K562 (cell line): Measurements from ENCODE around the gene MAGI3. TPM values are rescaled to one million over a fixed set of nuclear protein-coding genes. Genes with fewer than 3 reads are reported as not detected.
A peak's percentile ranks its signal among the peaks of the same experiment; 100 is the strongest.

Source experiments
- ATAC-seq: fragments of 200-7000 bp; cut with Tn5 transposase; 3 replicates; pipeline ENCODE4 v1.9.1; 2020; ENCODE audit warnings: moderate library complexity
- BruUV-seq: library from RNA; stranded (reverse); fragments of 400-500 nt; replicated peaks from 2 replicates; lab custom pipeline; 2021; lab: Mats Ljungman, UMichigan
- CTCF ChIA-PET: fragments of 300-600 bp; formaldehyde crosslinking; extraction: SDS; loops from one replicate; lab custom pipeline; 2021; ENCODE audit warnings: low intra/inter-chr PET ratio; lab: Yijun Ruan, JAX
- POLR2A ChIA-PET: fragments of 300-600, 350-650 bp; sonication (Branson Sonifier 250); formaldehyde crosslinking; extraction: SDS; loops from one replicate; lab custom pipeline; 2021; ENCODE audit warnings: antibody characterized with exemption, inconsistent platforms; lab: Yijun Ruan, JAX
- DNase-seq, 4 experiments: peaks; one replicate each; pipeline versions ENCODE4 v3.0.0 to v3.0.0-alpha.2; 2011 to 2018; ENCODE audit warnings: low spot score in 3 of 4, mixed read lengths in 3 of 4; ENCODE audit errors: extremely low read depth in 1 of 4
- FAIRE-seq: peaks from 2 replicates; lab custom pipeline; 2011; peaks lifted over from hg19 to GRCh38; lab: Jason Lieb, UNC
- H2AFZ ChIP-seq: 2 replicates; pipeline ENCODE4 v1.6.0; 2011; ENCODE audit warnings: low read depth, low read length, control low read depth, inconsistent platforms
- H3K27ac ChIP-seq: fragments of 200-600 bp; 3 replicates; pipeline ENCODE4 v1.8.0; 2011; ENCODE audit warnings: low read depth, mild to moderate bottlenecking, control low read depth, inconsistent platforms, low read length, moderate library complexity, mixed read lengths; ENCODE audit errors: extremely low read depth
- H3K27me3 ChIP-seq, 2 experiments: fragments of 300-600 bp in 1 of 2; 2 replicates in 1 of 2; 3 replicates in 1 of 2; pipeline versions ENCODE4 v1.6.0 to v1.8.0; 2011; ENCODE audit warnings: inconsistent platforms in 2 of 2, low read length in 2 of 2, mild to moderate bottlenecking in 1 of 2, mixed read lengths in 1 of 2, moderate library complexity in 1 of 2; ENCODE audit not compliant: control insufficient read depth in 2 of 2, insufficient read depth in 2 of 2
- H3K36me3 ChIP-seq: fragments of 300-600 bp; 3 replicates; pipeline ENCODE4 v1.8.0; 2011; ENCODE audit warnings: mild to moderate bottlenecking, low read length, inconsistent platforms; ENCODE audit not compliant: control insufficient read depth, insufficient read depth
- H3K4me1 ChIP-seq, 2 experiments: fragments of 200-600 bp in 1 of 2; replicated peaks in 1 of 2; 2 replicates in 1 of 2; 3 replicates in 1 of 2; pipeline versions ENCODE4 v1.5.1 to v1.8.0; 2011; ENCODE audit warnings: inconsistent platforms in 2 of 2, low read length in 2 of 2, mild to moderate bottlenecking in 1 of 2, mixed read lengths in 1 of 2, moderate library complexity in 1 of 2; ENCODE audit not compliant: control insufficient read depth in 2 of 2, insufficient read depth in 2 of 2
- H3K4me2 ChIP-seq: 2 replicates; pipeline ENCODE4 v1.6.1; 2011; ENCODE audit warnings: low read length, control low read depth, inconsistent platforms, mixed read lengths; ENCODE audit not compliant: insufficient read depth
- H3K4me3 ChIP-seq: fragments of 200-600 bp; sonication (generic), shearing (Covaris generic); 2 replicates; pipeline ENCODE4 v1.5.1; 2016; ENCODE audit warnings: control low read depth, inconsistent platforms
- H3K79me2 ChIP-seq: fragments of 200-600 bp; 3 replicates; pipeline ENCODE4 v1.8.0; 2011; ENCODE audit warnings: low read length, inconsistent platforms; ENCODE audit not compliant: control insufficient read depth, insufficient read depth
- H3K9ac ChIP-seq, 2 experiments: 2 replicates each; pipeline versions ENCODE4 v1.6.0 to v1.6.1; 2011; ENCODE audit warnings: low read depth in 2 of 2, low read length in 2 of 2, control low read depth in 1 of 2, inconsistent platforms in 1 of 2, mild to moderate bottlenecking in 1 of 2, mixed read lengths in 1 of 2; ENCODE audit not compliant: insufficient read depth in 1 of 2
- H3K9me1 ChIP-seq: one replicate; pipeline ENCODE4 v1.6.0; 2011; ENCODE audit warnings: inconsistent platforms, mild to moderate bottlenecking, low read length, moderate library complexity; ENCODE audit not compliant: control insufficient read depth, insufficient read depth
- H3K9me3 ChIP-seq: replicated peaks from 2 replicates; pipeline ENCODE4 v1.5.1; 2011; ENCODE audit warnings: low read depth, low read length, inconsistent platforms; ENCODE audit not compliant: control insufficient read depth, insufficient read depth
- H4K20me1 ChIP-seq: replicated peaks from 2 replicates; pipeline ENCODE4 v1.6.1; 2011; ENCODE audit warnings: low read length, inconsistent platforms, mixed read lengths; ENCODE audit not compliant: control insufficient read depth, insufficient read depth
- BACH1 ChIP-seq: fragments of 200-800 bp; sonication (Bioruptor generic); IDR thresholded peaks from 2 replicates; pipeline ENCODE4 v1.6.1; 2016; ENCODE audit warnings: missing genetic modification characterization, missing compliant biosample characterization
- CBX2 ChIP-seq: fragments of 200-600 bp; sonication (generic); IDR thresholded peaks from one replicate; pipeline ENCODE4 v1.6.1; 2012; ENCODE audit warnings: mild to moderate bottlenecking, low read length, inconsistent platforms; ENCODE audit not compliant: insufficient read depth, poor library complexity, severe bottlenecking
- CBX8 ChIP-seq: fragments of 200-600 bp; sonication (generic); IDR thresholded peaks from 2 replicates; pipeline ENCODE4 v1.6.1; 2012; ENCODE audit warnings: borderline replicate concordance, mixed run types, low read depth, mild to moderate bottlenecking, moderate library complexity, mixed read lengths, low read length, control low read depth, inconsistent platforms; ENCODE audit not compliant: poor library complexity, severe bottlenecking; ENCODE audit errors: extremely low read depth
- ELF1 ChIP-seq: fragments of 200-800 bp; sonication (Bioruptor generic); IDR thresholded peaks from 2 replicates; pipeline ENCODE4 v1.6.1; 2016; ENCODE audit warnings: missing genetic modification characterization, missing compliant biosample characterization
- HDAC3 ChIP-seq: fragments of 450-650 bp; IDR thresholded peaks from 2 replicates; pipeline ENCODE4 v1.6.1; 2018; ENCODE audit warnings: borderline replicate concordance, mild to moderate bottlenecking, moderate library complexity; ENCODE audit not compliant: partially characterized antibody
- HMBOX1 ChIP-seq: sonication (generic); IDR thresholded peaks from 2 replicates; pipeline ENCODE4 v1.6.1; 2016
- HSF4 ChIP-seq: fragments of 250-450 bp; sonication (Bioruptor Pico); IDR thresholded peaks from 2 replicates; pipeline ENCODE4 v2.1.2; 2022; ENCODE audit warnings: mild to moderate bottlenecking, moderate library complexity, borderline replicate concordance
- NFE2L1 ChIP-seq: fragments of 450-650 bp; IDR thresholded peaks from 2 replicates; pipeline ENCODE4 v1.6.1; 2016; ENCODE audit warnings: missing genetic modification characterization, low read depth, mild to moderate bottlenecking, missing compliant biosample characterization, moderate library complexity, borderline replicate concordance
- SP2 ChIP-seq: IDR thresholded peaks from 2 replicates; pipeline ENCODE4 v1.6.1; 2011; ENCODE audit warnings: mild to moderate bottlenecking, low read depth, low read length, moderate library complexity; ENCODE audit not compliant: poor library complexity, severe bottlenecking; ENCODE audit errors: extremely low read depth
- ZNF3 ChIP-seq: fragments of 250-450 bp; sonication (Bioruptor Pico); IDR thresholded peaks from 2 replicates; pipeline ENCODE4 v1.5.0; 2021; ENCODE audit warnings: mild to moderate bottlenecking, moderate library complexity
- ZNF384 ChIP-seq: IDR thresholded peaks from 2 replicates; pipeline ENCODE4 v1.6.1; 2012; ENCODE audit warnings: low read depth, low read length, improper control_type of control experiment
- WGBS: fragments of 100-300 bp; shearing (Covaris generic); methylation state at CpG from one replicate; pipeline ENCODE4 v1.1.6; 2016; ENCODE audit warnings: low coverage, mixed read lengths; ENCODE audit not compliant: insufficient coverage; ENCODE audit errors: missing lambda C conversion rate; 5-methylcytosine and 5-hydroxymethylcytosine counted together
- in situ Hi-C: fragments of 300-500 bp; cut with MboI; formaldehyde crosslinking; loops from 4 replicates; pipeline ENCODE4 v1.15.0; 2018; ENCODE audit warnings: inconsistent platforms, mixed read lengths
- intact Hi-C: fragments of 100-400 bp; cut with micrococcal nuclease; formaldehyde crosslinking; loops from 2 replicates; pipeline ENCODE4 v1.14.2; 2022
- polyA plus RNA-seq, 8 experiments: library from polyadenylated mRNA; depleted of rRNA in 4 of 8; stranded (reverse) in 5 of 8; unstranded in 3 of 8; fragments of >200 nt; fragmentation: Nextera tagmentation in 2 of 8; fragmentation: Illumina TruSeq in 1 of 8; extraction: Ambion mirVana in 2 of 8; extraction: Trizol in 1 of 8; gene quantifications; 2 replicates each; pipeline versions ENCODE4 v1.2.1 to v1.2.3, GENCODE V29; 2011 to 2014; ENCODE audit warnings: inconsistent platforms in 1 of 8, missing spikeins in 1 of 8
- total RNA-seq, 7 experiments: library from RNA; depleted of rRNA in 6 of 7; stranded (reverse); fragments of >200 nt in 6 of 7; fragmentation: Illumina TruSeq in 2 of 7; extraction: Trizol in 2 of 7; gene quantifications; 2 replicates each; pipeline versions ENCODE4 v1.2.1 to v1.2.3, GENCODE V29; 2011 to 2021; ENCODE audit warnings: low replicate concordance in 1 of 7

Gene MAGI3
- total and polyA plus RNA-seq, 9 of the 15 experiments (the other 6 are each of a cell fraction or from before 2014, with no cell fraction given), result 1.0 to 8.6 (median 5.5) TPM

- 0 out of 3 replicates have a peak, but pooled peaks cover 3% of the 10 kb centered on the region for H3K79me2 ChIP-seq
- TF ChIP-seq HMBOX1, result 0 out of 2 replicates have a peak, but pooled peaks have one; percentile 16
- TF ChIP-seq ZNF3 (CRISPR knock-in tag), result no peak
- TF ChIP-seq CBX2, result peak; percentile 55
- TF ChIP-seq CBX8, result peak; percentile 55
- no peak for TF ChIP-seq SP2
- TF ChIP-seq HSF4, result no peak
- TF ChIP-seq BACH1 (tag), result no peak
- TF ChIP-seq ELF1 (tag), result no peak
- no peak for TF ChIP-seq NFE2L1 (tag)
- TF ChIP-seq ZNF384, result no peak
- TF ChIP-seq HDAC3, result no peak
- H3K4me1 ChIP-seq, result peaks cover 17 to 23% of the 10 kb centered on the region in 2 experiments; a peak in 4 of 5 replicates
- H3K9me1 ChIP-seq, result no peaks in the 10 kb centered on the region
- H3K4me2 ChIP-seq, result no peak overlapping the region
- WGBS, result 29% methylated on average over 3 of the region's 3 CpGs
- H3K36me3 ChIP-seq, result no peaks in the 10 kb centered on the region
- intact Hi-C loops, result loop anchor here (5.0 kb wide), 1 partner anchor 285 kb away; no protein-coding TSS in a partner anchor
- H3K27me3 ChIP-seq, result peaks cover 6 to 13% of the 10 kb centered on the region in 2 experiments; a peak in 4 of 5 replicates
- in situ Hi-C loops, result no loop called here
- no peak overlapping the region for H3K27ac ChIP-seq
- BruUV-seq, result no TSS peak
- no peaks in the 10 kb centered on the region for H3K9me3 ChIP-seq
- H2AFZ ChIP-seq, result no peak overlapping the region
- DNase-seq (no peak), ATAC-seq (no peak), FAIRE-seq (no peak)
- ChIA-PET CTCF (no interaction called here), POLR2A (interaction anchor here (1.2 to 3.3 kb wide), 4 partner anchors 11 to 37 kb away, joined by 3 to 13 read pairs (median 3); no protein-coding TSS in a partner anchor)
- H3K4me3 ChIP-seq, result no peak overlapping the region
- peaks cover 8% of the 10 kb centered on the region for H4K20me1 ChIP-seq
- H3K9ac ChIP-seq, result no peak overlapping the region
Measured at GRCh38 chr1:113392541-113393128, 2.3 kb downstream of the MAGI3 start.
